Calu3 (cell line): ENCODE measurements around the gene WNT5B. TPM values are rescaled to one million over a fixed set of nuclear protein-coding genes. Genes with fewer than 3 reads are reported as not detected.

Experiments used
- BruUV-seq: library from RNA; stranded (reverse); fragments of 400-500 nt; replicated peaks from 2 replicates; lab custom pipeline; 2021; lab: Mats Ljungman, UMichigan
- CTCF ChIA-PET: fragments of 300-600 bp; sonication (Branson Sonifier 250); formaldehyde crosslinking; loops from one replicate; lab custom pipeline; 2022; ENCODE audit warnings: antibody characterized with exemption; lab: Charles Lee
- DNase-seq: peaks from one replicate; pipeline ENCODE4 v3.0.0; 2022
- H3K27ac Mint-ChIP-seq: one replicate; pipeline ENCODE4 v1.8.0; 2022; ENCODE audit warnings: mixed read lengths; ENCODE audit not compliant: unreplicated experiment
- H3K27me3 Mint-ChIP-seq: one replicate; pipeline ENCODE4 v1.8.0; 2022; ENCODE audit warnings: mixed read lengths; ENCODE audit not compliant: unreplicated experiment
- H3K36me3 Mint-ChIP-seq: one replicate; pipeline ENCODE4 v1.8.0; 2022; ENCODE audit warnings: mild to moderate bottlenecking, moderate library complexity, mixed read lengths; ENCODE audit not compliant: insufficient read depth, unreplicated experiment
- H3K4me1 Mint-ChIP-seq: one replicate; pipeline ENCODE4 v1.8.0; 2022; ENCODE audit warnings: mild to moderate bottlenecking, low read depth, mixed read lengths; ENCODE audit not compliant: unreplicated experiment
- H3K4me3 Mint-ChIP-seq: one replicate; pipeline ENCODE4 v1.8.0; 2022; ENCODE audit warnings: mild to moderate bottlenecking, low read depth, moderate library complexity, mixed read lengths; ENCODE audit not compliant: unreplicated experiment
- H3K9me3 Mint-ChIP-seq: one replicate; pipeline ENCODE4 v1.8.0; 2022; ENCODE audit warnings: low read depth, mixed read lengths; ENCODE audit not compliant: unreplicated experiment
- intact Hi-C: fragments of 100-400 bp; cut with micrococcal nuclease; formaldehyde crosslinking; loops from one replicate; pipeline ENCODE4 v1.10.0; 2022; ENCODE audit not compliant: unreplicated experiment
- total RNA-seq: library from RNA; stranded (reverse); gene quantifications from 2 replicates; pipeline ENCODE4 v1.2.3, GENCODE V29; 2022
- TF ChIP-seq, protein P1 (sequence below): fragments of 200-600 bp; IDR thresholded peaks from one replicate; pipeline ENCODE4 v1.8.0; 2022; ENCODE audit warnings: antibody characterized with exemption; ENCODE audit not compliant: unreplicated experiment

WNT5B gene
- total RNA-seq, 1 experiment from 2014 or later, result 0.24 TPM

DNA sequence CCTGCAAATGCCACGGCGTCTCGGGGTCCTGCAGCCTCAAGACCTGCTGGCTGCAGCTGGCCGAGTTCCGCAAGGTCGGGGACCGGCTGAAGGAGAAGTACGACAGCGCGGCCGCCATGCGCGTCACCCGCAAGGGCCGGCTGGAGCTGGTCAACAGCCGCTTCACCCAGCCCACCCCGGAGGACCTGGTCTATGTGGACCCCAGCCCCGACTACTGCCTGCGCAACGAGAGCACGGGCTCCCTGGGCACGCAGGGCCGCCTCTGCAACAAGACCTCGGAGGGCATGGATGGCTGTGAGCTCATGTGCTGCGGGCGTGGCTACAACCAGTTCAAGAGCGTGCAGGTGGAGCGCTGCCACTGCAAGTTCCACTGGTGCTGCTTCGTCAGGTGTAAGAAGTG lies 16.8 kb downstream of the WNT5B start:
- Mint-ChIP-seq H3K36me3 (no peaks in the 10 kb centered on the region), H3K4me1 (no peaks in the 10 kb centered on the region), H3K27ac (no peak overlapping the region), H3K9me3 (no peaks in the 10 kb centered on the region), H3K27me3 (peaks cover 77% of the 10 kb centered on the region), H3K4me3 (no peak overlapping the region)
- no peak for DNase-seq
- CTCF ChIA-PET, result no interaction called here
- no TSS peak for BruUV-seq
- TF ChIP-seq, protein P1, sequence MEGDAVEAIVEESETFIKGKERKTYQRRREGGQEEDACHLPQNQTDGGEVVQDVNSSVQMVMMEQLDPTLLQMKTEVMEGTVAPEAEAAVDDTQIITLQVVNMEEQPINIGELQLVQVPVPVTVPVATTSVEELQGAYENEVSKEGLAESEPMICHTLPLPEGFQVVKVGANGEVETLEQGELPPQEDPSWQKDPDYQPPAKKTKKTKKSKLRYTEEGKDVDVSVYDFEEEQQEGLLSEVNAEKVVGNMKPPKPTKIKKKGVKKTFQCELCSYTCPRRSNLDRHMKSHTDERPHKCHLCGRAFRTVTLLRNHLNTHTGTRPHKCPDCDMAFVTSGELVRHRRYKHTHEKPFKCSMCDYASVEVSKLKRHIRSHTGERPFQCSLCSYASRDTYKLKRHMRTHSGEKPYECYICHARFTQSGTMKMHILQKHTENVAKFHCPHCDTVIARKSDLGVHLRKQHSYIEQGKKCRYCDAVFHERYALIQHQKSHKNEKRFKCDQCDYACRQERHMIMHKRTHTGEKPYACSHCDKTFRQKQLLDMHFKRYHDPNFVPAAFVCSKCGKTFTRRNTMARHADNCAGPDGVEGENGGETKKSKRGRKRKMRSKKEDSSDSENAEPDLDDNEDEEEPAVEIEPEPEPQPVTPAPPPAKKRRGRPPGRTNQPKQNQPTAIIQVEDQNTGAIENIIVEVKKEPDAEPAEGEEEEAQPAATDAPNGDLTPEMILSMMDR, result no peak
- intact Hi-C loops, result no loop called here

DNA sequence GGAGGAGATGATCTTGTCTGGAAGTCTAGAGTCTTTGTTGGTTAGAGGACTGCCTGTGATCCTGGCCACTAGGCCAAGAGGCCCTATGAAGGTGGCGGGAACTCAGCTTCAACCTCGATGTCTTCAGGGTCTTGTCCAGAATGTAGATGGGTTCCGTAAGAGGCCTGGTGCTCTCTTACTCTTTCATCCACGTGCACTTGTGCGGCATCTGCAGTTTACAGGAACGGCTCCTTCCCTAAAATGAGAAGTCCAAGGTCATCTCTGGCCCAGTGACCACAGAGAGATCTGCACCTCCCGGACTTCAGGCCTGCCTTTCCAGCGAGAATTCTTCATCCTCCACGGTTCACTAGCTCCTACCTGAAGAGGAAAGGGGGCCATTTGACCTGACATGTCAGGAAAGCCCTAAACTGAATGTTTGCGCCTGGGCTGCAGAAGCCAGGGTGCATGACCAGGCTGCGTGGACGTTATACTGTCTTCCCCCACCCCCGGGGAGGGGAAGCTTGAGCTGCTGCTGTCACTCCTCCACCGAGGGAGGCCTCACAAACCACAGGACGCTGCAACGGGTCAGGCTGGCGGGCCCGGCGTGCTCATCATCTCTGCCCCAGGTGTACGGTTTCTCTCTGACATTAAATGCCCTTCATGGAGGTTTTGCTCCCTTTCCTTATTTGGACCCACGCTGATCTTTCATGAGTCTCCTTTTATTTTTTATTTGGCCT lies 17.7 kb downstream of the WNT5B start:
- TF ChIP-seq, protein P1, result no peak
- H3K9me3 Mint-ChIP-seq, result no peaks in the 10 kb centered on the region
- no peak overlapping the region for H3K27ac Mint-ChIP-seq
- H3K27me3 Mint-ChIP-seq, result peaks cover 77% of the 10 kb centered on the region
- intact Hi-C loops, result no loop called here
- H3K36me3 Mint-ChIP-seq, result no peaks in the 10 kb centered on the region
- no peaks in the 10 kb centered on the region for H3K4me1 Mint-ChIP-seq
- H3K4me3 Mint-ChIP-seq, result no peak overlapping the region
- no TSS peak for BruUV-seq
- CTCF ChIA-PET, result no interaction called here
- no peak for DNase-seq

DNA sequence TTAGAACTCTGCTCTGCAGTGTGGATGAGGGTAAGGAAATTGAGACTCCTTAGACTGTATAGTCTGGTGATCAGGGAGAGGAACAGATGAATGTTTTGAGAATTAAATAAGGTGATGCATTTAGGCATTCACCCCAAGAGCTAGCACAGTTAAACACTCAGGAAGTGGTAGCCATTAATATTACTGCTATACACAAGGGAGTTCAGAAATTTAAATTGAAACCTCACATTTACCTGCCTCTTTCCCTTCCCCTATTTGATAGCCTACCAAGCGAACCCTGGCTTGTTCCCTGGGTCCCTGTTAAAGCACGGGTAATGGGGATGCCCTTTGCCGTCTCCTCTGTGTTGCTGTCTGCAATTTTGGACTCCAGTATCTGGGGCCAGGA lies 18.2 kb downstream of the WNT5B start:
- Mint-ChIP-seq H3K9me3 (no peaks in the 10 kb centered on the region), H3K4me3 (no peak overlapping the region), H3K36me3 (no peaks in the 10 kb centered on the region), H3K27me3 (peaks cover 77% of the 10 kb centered on the region), H3K27ac (no peak overlapping the region), H3K4me1 (no peaks in the 10 kb centered on the region)
- TF ChIP-seq, protein P1, result no peak
- CTCF ChIA-PET, result interaction anchor here (1.1 kb wide), 1 partner anchor 9 kb away, joined by 4 read pairs; no protein-coding TSS in a partner anchor
- no TSS peak for BruUV-seq
- intact Hi-C loops, result no loop called here
- no peak for DNase-seq

DNA sequence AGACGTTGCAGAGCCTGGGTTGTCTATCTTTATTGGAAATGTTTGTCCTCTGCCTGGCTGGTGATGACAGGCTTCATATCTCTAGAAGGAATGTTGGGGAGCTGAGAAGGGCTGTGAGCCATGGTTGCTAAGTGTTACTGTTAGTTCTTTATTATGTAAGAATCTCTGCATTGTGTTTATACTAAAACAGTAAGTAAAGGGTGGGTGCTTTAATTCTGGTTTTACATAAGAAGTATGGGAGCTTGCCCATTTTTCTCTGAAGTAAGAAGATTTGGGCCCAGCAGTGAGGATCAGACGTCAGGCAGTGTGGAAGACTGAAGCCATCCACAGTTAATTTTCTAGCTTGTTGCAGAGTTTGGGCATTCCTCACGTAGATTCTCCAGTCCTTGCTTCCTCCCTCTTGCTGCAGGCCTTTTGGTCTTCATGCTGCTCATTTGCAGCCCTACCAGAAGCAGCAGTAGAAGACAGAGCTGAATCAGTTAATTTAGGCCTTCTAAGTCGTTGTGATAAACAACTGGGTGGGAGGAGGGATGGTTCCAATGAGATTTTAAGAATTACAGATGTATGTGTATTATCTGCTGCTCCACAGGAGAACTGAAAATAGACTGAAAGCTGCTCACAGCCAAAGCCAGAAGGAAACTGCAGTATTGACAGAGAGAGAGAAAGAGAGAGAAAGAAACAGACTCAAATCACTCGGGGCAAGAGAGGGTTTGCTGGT lies 21.4 kb downstream of the WNT5B start:
- no TSS peak for BruUV-seq
- CTCF ChIA-PET, result interaction anchor here (0.6 to 1.4 kb wide), 2 partner anchors 10 to 57 kb away, joined by 3 to 4 read pairs; no protein-coding TSS in a partner anchor
- peaks cover 56% of the 10 kb centered on the region for H3K27me3 Mint-ChIP-seq
- no peaks in the 10 kb centered on the region for H3K36me3 Mint-ChIP-seq
- DNase-seq, result no peak
- H3K4me3 Mint-ChIP-seq, result no peak overlapping the region
- H3K4me1 Mint-ChIP-seq, result no peaks in the 10 kb centered on the region
- H3K9me3 Mint-ChIP-seq, result no peaks in the 10 kb centered on the region
- intact Hi-C loops, result no loop called here
- TF ChIP-seq, protein P1, result no peak
- no peak overlapping the region for H3K27ac Mint-ChIP-seq
